Stimulated activated naive CD4-positive, alpha-beta T cell treated with Interleukin-2 at 50 U/mL for 16 hours (primary cell): ENCODE results near the gene ADGRG2.
"Not testable (repeated sequence)": the region's sequence is repeated elsewhere in the genome, so short reads cannot be mapped to it uniquely, and the experiment has no call there.

Source experiments
- DNase-seq: peaks from one replicate; lab custom pipeline; 2025; lab: John Stamatoyannopoulos, UW

The ADGRG2 gene

GRCh38 chrX:18997916-18998315 is 124.4 kb downstream of the ADGRG2 start:
- no peak for DNase-seq

GRCh38 chrX:18996536-18996935 is 125.7 kb downstream of the ADGRG2 start:
- DNase-seq: no peak

DNA sequence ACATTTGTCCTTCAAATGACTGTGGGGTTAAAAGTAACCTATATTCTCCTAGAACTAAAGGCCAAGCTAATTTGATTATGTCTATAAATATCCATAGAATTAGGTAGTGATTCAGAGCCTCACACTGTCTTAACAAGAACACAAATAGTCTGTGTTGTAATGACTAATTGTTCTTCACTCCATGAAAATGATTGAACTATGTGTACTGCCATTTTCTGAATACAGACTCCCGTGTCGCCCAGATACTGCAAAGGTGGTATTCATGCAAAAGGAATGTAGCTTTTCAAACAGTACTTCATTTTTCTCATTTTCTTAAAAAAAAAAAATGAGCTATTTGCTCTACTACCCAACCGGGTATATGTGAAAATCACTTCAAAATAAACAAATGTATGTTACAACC is 127.0 kb downstream of the ADGRG2 start:
- no peak for DNase-seq

DNA sequence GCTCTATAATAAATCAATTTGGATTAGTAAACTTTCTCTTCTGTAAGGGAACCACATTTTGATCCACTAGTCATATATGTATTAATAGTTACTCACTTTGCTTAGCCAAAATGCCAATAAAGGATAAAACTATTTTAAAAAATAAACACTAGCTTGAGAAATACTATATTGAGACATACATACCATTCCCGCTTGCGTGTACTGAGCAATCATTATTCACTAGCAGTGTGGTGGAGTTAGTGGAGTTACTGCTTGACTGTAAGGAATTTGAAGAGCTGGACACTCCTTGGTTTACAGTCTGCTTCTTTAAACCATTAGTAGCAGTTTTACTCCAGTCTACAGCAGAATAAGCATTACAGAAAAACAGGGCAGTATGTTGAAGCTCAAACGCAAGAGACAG is 127.6 kb downstream of the ADGRG2 start:
- no peak for DNase-seq

GRCh38 chrX:18992829-18993228 is 129.4 kb downstream of the ADGRG2 start:
- DNase-seq: no peak

DNA sequence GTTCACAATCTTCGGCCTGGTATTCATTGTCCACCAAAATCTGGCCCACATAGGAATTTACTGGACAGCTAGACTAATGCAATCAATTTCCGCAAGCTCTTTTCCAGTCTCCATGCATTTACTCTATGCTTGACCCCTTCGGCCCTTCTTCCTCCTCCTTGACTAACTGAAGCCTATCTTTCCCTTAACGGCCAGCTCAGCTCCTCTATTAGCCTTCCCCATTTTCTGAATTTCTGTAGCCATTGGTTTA is 137.2 kb downstream of the ADGRG2 start:
- no peak for DNase-seq

DNA sequence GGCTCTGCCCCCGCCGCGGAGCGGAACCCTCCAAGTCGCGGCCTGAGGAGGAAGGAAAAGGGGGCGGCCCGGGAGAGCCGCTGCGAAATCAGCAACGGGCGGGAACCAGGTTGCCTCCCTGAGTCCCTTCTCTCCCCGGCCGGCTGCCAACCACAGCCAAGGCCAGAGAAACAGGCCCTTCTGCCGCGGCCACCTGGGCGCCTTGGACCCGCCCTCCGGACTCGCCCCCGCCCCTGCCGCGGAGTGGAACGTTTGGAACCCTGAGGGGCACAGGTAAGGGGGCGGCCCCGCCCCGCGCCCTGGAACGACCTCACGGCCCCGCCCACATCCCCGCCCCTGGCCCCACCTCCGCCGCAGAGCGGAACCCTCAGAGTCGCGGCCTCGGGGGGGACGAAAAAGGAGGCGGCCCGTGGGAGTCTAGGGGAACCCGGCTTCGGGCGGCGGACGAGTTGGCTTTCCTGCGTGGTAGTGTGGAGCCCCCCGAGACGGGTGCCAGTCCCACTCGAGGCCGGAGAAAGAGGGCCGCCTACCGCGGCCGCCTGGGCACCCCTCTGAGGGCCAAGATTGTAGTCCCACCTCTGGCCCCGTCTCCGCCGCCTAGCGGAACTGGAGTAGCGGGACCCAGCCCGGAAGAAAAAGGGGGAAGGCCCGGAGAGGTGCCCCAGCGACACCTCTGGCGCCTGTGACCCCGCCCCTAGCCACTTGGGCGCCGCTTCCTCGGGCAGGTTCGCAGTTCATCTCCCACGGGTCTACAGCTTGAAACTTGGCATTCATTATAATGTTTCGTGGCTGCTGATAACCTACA is 137.7 kb downstream of the ADGRG2 start:
- DNase-seq: peak; percentile 84

GRCh38 chrX:18983666-18984380 is 138.4 kb downstream of the ADGRG2 start, which contains the start of gene PHKA2:
Gene PHKA2 (minus strand): TSS chrX:18984114. CDS start chrX:18983932, 182 bp downstream.
- DNase-seq: peak; percentile 52

- DNase-seq: no peak
These were observed 141.0 kb downstream of the ADGRG2 start for GRCh38 chrX:18981124-18981807.

- DNase-seq: not testable (repeated sequence)
These were observed 142.0 kb downstream of the ADGRG2 start for GRCh38 chrX:18980262-18980661.

DNA sequence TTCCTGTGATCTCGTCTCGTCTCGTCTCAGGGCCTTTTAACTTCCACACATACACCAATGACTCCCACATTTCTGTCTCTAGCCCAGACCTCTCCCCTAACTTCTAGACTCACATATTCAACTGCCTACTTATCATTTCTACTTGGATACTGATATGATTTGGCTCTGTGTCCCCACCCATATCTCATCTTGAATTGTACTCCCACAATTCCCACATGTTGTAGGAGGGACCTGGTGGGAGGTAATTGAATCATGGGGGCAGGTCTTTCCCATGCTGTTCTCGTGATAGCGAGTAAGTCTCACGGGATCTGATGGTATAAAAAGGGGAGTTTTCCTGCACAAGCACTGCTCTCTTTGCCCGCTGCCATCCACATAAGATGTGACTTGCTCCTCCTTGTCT is 147.3 kb downstream of the ADGRG2 start:
- no peak for DNase-seq

DNA sequence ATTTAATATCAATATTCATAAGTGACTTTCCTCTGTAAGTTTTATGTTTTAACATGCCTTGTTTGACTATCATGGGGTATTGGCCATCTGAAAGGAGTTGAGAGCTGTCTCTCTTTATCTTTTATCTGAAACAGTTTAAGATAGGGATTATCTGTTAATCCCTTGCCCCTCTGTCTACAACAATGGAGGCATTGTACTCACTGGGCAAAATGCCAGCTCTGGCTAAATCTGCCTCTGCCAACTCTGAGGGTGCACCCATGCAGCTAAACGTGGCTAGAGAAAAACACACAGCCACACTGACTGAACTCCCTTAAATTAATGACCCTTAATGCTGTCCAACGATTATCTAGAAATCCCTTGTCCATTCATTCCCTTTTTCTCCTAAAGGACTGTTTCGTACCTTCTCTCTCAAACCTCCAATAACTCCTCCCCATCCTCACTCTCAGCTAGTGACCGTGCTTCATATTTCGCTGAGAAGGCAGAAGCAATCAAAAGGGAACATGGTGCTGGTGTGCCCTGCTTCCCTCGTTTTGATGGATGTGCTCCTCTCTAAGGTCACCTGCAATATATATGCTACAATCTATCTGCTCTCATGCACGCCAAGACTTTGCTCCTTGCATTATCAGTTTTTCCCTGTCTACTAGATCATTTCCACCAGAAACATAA is 148.6 kb downstream of the ADGRG2 start:
- no peak for DNase-seq

- DNase-seq: no peak
These were observed 150.8 kb downstream of the ADGRG2 start for GRCh38 chrX:18971506-18971905.

GRCh38 chrX:18970465-18970864 is 151.8 kb downstream of the ADGRG2 start:
- DNase-seq: no peak

GRCh38 chrX:18966624-18967023 is 155.6 kb downstream of the ADGRG2 start:
- no peak for DNase-seq

GRCh38 chrX:18964901-18965300 is 157.4 kb downstream of the ADGRG2 start:
- no peak for DNase-seq

GRCh38 chrX:18964026-18964425 is 158.2 kb downstream of the ADGRG2 start:
- no peak for DNase-seq

DNA sequence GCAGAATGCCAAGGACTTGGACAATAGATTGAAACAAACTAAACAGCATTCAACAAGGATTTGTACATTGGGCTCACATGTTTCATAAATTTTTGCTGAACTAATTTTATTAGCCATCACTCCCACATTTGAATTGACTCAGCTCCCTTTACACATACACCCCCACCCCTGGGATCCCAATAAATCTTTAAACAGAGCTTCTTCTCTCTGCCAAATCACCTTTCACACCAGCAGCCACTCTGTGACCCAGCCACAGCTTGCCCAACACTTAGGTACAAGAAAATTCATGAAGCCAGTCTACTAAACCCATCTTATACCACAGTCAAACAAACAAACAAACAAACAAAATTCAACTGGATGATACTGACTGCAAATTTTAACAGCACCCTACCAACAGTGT is 159.9 kb downstream of the ADGRG2 start:
- DNase-seq: no peak

- no peak for DNase-seq
These were observed 160.6 kb downstream of the ADGRG2 start for GRCh38 chrX:18961686-18962085.

- DNase-seq: no peak
These were observed 165.8 kb downstream of the ADGRG2 start for GRCh38 chrX:18956303-18957032.

DNA sequence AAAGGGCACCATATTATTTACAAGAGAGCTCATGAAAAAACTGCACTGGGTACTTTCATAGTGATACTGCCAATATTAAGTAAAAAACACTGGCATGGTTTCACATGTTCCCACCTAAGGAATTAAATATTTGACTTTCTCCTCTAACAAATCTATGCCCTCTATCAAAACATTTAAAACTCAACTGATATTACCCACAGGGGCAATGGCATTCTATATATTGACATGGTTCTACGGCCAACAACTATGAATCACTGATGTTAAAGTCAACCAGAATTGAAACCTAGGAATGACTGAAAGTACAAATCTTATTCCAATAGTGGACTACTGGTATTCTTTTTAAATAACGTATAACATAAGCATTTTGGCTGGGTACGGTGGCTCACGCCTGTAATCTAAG is 166.6 kb downstream of the ADGRG2 start:
- DNase-seq: no peak

DNA sequence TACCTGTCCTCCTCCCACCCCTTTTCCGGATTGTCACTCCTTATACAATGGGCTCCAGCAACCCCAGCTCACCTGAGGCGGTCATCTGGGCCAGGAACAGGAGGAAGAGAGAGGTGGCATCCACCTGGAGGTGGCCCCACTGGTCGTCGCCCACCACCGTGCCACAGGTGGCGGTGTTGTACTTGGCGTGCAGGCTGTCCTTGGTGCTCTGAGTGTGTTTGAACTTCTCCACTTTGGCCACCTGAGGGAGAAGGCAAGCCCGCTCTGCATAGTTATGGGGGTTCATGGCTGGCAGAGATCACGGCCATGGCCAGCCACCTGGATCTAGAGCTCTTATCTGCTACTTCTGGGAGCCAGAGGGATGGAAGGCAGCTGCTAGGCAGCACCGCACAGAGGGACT is 171.2 kb downstream of the ADGRG2 start:
- no peak for DNase-seq
